ENCODE measurements around the gene FSTL5. TPM values are rescaled to one million over a fixed set of nuclear protein-coding genes. Genes with fewer than 3 reads are reported as not detected.

Gene FSTL5
- total and polyA plus RNA-seq, 10 of the 15 experiments (the other 5 are each of a cell fraction or from before 2014, with no cell fraction given), result 0.04 to 2.4 (median 0.08) TPM; not detected in 4

DNA sequence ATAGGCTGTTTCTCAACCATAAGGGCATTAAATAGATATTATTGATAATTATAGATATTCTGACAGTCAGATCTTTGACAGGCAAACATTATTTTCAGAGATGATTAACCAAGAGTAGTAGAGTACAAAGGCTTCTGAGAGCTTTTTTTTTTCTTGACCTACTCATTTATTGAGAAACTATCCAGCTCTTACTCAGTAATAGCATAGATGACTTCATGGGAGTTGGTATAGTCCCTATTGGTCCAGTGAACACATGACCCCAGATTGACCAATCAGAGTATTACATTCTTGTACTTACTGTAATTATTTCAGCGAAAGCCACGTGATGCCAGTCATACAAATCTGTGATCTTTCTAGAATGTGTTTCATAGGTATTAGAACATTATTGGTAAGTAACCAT is 508.7 kb downstream of the FSTL5 start:
- Histone ChIP-seq H3K9me3 (replicated peaks; ENCODE audit: control insufficient read depth, insufficient read depth, low read length) (no peaks in the 10 kb centered on the region), H3K27ac (ENCODE audit: control insufficient read depth, insufficient read depth) (no peak overlapping the region), H2AFZ (ENCODE audit: control insufficient read depth, low read depth, low read length) (no peak overlapping the region), H3K27me3 (replicated peaks in 1 of 2; ENCODE audit: control insufficient read depth in 2 of 2, insufficient read depth in 2 of 2, low read length in 1 of 2) (no peaks in the 10 kb centered on the region), H3K79me2 (ENCODE audit: control insufficient read depth, insufficient read depth, low read length) (no peaks in the 10 kb centered on the region), H3K4me3 (no peak overlapping the region), H3K4me1 (ENCODE audit: control insufficient read depth, insufficient read depth, low read length) (no peaks in the 10 kb centered on the region), H3K9ac (ENCODE audit: control insufficient read depth, insufficient read depth, low read length) (no peak overlapping the region), H3K4me2 (ENCODE audit: control insufficient read depth, insufficient read depth) (no peak overlapping the region), H4K20me1 (ENCODE audit: control insufficient read depth, insufficient read depth) (no peaks in the 10 kb centered on the region), H3K36me3 (ENCODE audit: control insufficient read depth in 2 of 2, insufficient read depth in 2 of 2, low read length in 1 of 2) (no peaks in the 10 kb centered on the region)
- in situ Hi-C loops (cut with MboI) (no loop called here), intact Hi-C loops (cut with micrococcal nuclease; ENCODE audit: unreplicated experiment) (no loop called here)
- DNase-seq (ENCODE audit: low read depth, low spot score), result no peak
- ATAC-seq, result peak; percentile 67
- CTCF ChIA-PET, result interaction anchor here (1.3 kb wide), 1 partner anchor 11 kb away, joined by 3 read pairs; no protein-coding TSS in a partner anchor
- BruUV-seq (replicated peaks), result no TSS peak
- FAIRE-seq, result no peak
- RAD21 ChIA-PET (ENCODE audit: unreplicated experiment), result interaction anchor here (0.9 kb wide), 1 partner anchor 11 kb away, joined by 4 read pairs; no protein-coding TSS in a partner anchor
- TF ChIP-seq NFYB (IDR thresholded peaks at IDR 0.05; ENCODE audit: insufficient read depth, low read depth, low read length) (0 out of 2 replicates have a peak, but pooled peaks have one; percentile 24), ASH2L (IDR thresholded peaks at IDR 0.05; ENCODE audit: borderline replicate concordance, low read depth) (no peak), RAD51 (IDR thresholded peaks at IDR 0.05) (no peak)
- POLR2A ChIA-PET, result no interaction called here
- 47% methylated on average over 2 of the region's 2 CpGs for WGBS (ENCODE audit: insufficient coverage, insufficient replicate concordance, low lambda C conversion rate, missing lambda C conversion rate)
- SMC1A ChIA-PET (ENCODE audit: uncharacterized antibody, unreplicated experiment), result interaction anchor here (1.0 kb wide), 1 partner anchor 16 kb away, joined by 3 read pairs; no protein-coding TSS in a partner anchor

DNA sequence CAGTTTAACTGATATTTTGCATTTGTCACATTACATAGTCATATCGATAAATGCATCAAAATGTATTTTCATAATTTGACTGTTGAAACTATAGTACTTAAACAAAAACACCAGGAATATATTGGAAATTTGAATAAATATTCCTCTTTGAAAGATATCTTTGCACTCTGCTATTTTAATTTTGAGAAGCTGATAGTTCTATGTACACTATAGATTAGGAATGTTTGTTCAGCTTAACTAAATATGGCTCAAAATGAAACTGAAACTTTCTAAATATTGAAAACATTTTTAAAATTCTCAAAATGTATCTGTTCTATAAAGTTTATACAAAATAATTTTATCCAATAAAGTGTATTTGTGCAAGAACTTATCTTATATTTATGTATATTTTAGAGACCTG is 510.1 kb downstream of the FSTL5 start:
- no peaks in the 10 kb centered on the region for H3K9me3 ChIP-seq (replicated peaks; ENCODE audit: control insufficient read depth, insufficient read depth, low read length)
- H3K27ac ChIP-seq (ENCODE audit: control insufficient read depth, insufficient read depth), result no peak overlapping the region
- TF ChIP-seq EP300 (IDR thresholded peaks at IDR 0.05; ENCODE audit: borderline replicate concordance in 1 of 2, control insufficient read depth in 1 of 2, low read depth in 2 of 2, low read length in 2 of 2) (no peak), MYB (IDR thresholded peaks at IDR 0.05; ENCODE audit: borderline replicate concordance, low read depth, low read length) (no peak)
- TF ChIP-seq, protein P1, sequence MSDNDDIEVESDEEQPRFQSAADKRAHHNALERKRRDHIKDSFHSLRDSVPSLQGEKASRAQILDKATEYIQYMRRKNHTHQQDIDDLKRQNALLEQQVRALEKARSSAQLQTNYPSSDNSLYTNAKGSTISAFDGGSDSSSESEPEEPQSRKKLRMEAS (IDR thresholded peaks at IDR 0.05; ENCODE audit: low read depth, low read length), result no peak
- H3K4me2 ChIP-seq (ENCODE audit: control insufficient read depth, insufficient read depth), result no peak overlapping the region
- H3K9ac ChIP-seq (ENCODE audit: control insufficient read depth, insufficient read depth, low read length), result no peak overlapping the region
- ChIA-PET RAD21 (ENCODE audit: unreplicated experiment) (no interaction called here), SMC1A (ENCODE audit: uncharacterized antibody, unreplicated experiment) (interaction anchor here (1.5 kb wide), 1 partner anchor 9 kb away, joined by 3 read pairs; no protein-coding TSS in a partner anchor), CTCF (no interaction called here), POLR2A (no interaction called here)
- no peaks in the 10 kb centered on the region for H4K20me1 ChIP-seq (ENCODE audit: control insufficient read depth, insufficient read depth)
- BruUV-seq (replicated peaks), result no TSS peak
- no peak overlapping the region for H3K4me3 ChIP-seq
- no peaks in the 10 kb centered on the region for H3K36me3 ChIP-seq (ENCODE audit: control insufficient read depth in 2 of 2, insufficient read depth in 2 of 2, low read length in 1 of 2)
- DNase-seq (ENCODE audit: low read depth, low spot score) (no peak), FAIRE-seq (no peak), ATAC-seq (no peak)
- no peaks in the 10 kb centered on the region for H3K27me3 ChIP-seq (replicated peaks in 1 of 2; ENCODE audit: control insufficient read depth in 2 of 2, insufficient read depth in 2 of 2, low read length in 1 of 2)
- no peaks in the 10 kb centered on the region for H3K79me2 ChIP-seq (ENCODE audit: control insufficient read depth, insufficient read depth, low read length)
- intact Hi-C loops (cut with micrococcal nuclease; ENCODE audit: unreplicated experiment), result no loop called here
- H2AFZ ChIP-seq (ENCODE audit: control insufficient read depth, low read depth, low read length), result no peak overlapping the region
- whole genome bisulfite sequencing (ENCODE audit: insufficient coverage, insufficient replicate concordance, low lambda C conversion rate, missing lambda C conversion rate), result 97% methylated on average over 1 of the region's 1 CpG
- in situ Hi-C loops (cut with MboI), result no loop called here
- no peaks in the 10 kb centered on the region for H3K4me1 ChIP-seq (ENCODE audit: control insufficient read depth, insufficient read depth, low read length)

Data from GM12878 (cell line).